ENCODE data around the gene TMEM255B. TPM values are rescaled to one million over a fixed set of nuclear protein-coding genes. Genes with fewer than 3 reads are reported as not detected.

TMEM255B gene
- total RNA-seq, 1 experiment from 2014 or later, result 7.7 TPM

DNA sequence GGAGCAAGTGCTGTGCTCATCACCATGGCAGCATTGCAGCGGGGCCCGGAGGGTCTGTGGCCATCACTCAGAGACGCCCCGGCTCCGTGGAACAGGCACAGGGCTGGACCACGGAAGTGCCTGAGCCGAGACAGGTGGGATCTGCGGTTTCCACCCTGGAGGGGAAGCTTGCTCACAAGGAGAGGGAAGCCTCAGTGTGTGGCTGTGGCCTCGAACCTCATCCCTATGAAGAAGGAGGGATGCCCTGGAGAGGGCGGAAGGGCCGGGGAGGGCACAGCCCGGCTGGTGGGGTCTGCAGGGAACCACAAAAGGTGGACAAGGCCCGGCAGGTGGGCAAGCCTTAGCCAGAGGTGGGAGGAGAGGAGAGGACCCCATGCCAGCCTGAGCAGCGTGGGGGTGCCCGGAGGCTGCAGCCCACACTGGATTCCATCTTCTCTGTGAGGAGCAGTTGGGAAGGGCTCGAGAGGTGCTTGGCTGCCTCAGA is 30.4 kb upstream of the TMEM255B start:
- ATAC-seq (no peak), DNase-seq (ENCODE audit: low read depth, low spot score) (no peak)
- no peaks in the 10 kb centered on the region for H4K20me1 ChIP-seq (ENCODE audit: insufficient read depth)
- no peak overlapping the region for H3K9ac ChIP-seq (ENCODE audit: low read length)
- no peaks in the 10 kb centered on the region for H3K36me3 ChIP-seq (ENCODE audit: control insufficient read depth in 1 of 2, insufficient read depth in 2 of 2, low read length in 2 of 2)
- no peak overlapping the region for H3K4me2 ChIP-seq (ENCODE audit: low read length)
- H2AFZ ChIP-seq (ENCODE audit: low read depth, low read length, poor library complexity, severe bottlenecking), result no peak overlapping the region
- ChIA-PET POLR2A (no interaction called here), RAD21 (ENCODE audit: low non-redundant PET in 1 of 2, low total read pairs in 2 of 2, uncharacterized antibody in 2 of 2, unreplicated experiment in 2 of 2) (no interaction called here), CTCF (no interaction called here)
- no peaks in the 10 kb centered on the region for H3K79me2 ChIP-seq (ENCODE audit: insufficient read depth, low read length)
- peaks cover 2 to 6% of the 10 kb centered on the region in 2 experiments; a peak in 2 of 4 replicates for H3K4me1 ChIP-seq (ENCODE audit: control insufficient read depth in 1 of 2, insufficient read depth in 2 of 2, low read length in 2 of 2)
- TF ChIP-seq, protein P1, sequence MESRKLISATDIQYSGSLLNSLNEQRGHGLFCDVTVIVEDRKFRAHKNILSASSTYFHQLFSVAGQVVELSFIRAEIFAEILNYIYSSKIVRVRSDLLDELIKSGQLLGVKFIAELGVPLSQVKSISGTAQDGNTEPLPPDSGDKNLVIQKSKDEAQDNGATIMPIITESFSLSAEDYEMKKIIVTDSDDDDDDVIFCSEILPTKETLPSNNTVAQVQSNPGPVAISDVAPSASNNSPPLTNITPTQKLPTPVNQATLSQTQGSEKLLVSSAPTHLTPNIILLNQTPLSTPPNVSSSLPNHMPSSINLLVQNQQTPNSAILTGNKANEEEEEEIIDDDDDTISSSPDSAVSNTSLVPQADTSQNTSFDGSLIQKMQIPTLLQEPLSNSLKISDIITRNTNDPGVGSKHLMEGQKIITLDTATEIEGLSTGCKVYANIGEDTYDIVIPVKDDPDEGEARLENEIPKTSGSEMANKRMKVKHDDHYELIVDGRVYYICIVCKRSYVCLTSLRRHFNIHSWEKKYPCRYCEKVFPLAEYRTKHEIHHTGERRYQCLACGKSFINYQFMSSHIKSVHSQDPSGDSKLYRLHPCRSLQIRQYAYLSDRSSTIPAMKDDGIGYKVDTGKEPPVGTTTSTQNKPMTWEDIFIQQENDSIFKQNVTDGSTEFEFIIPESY (IDR thresholded peaks at IDR 0.05; ENCODE audit: extremely low read depth, insufficient replicate concordance, low read length), result no peak
- TF ChIP-seq, protein P2, sequence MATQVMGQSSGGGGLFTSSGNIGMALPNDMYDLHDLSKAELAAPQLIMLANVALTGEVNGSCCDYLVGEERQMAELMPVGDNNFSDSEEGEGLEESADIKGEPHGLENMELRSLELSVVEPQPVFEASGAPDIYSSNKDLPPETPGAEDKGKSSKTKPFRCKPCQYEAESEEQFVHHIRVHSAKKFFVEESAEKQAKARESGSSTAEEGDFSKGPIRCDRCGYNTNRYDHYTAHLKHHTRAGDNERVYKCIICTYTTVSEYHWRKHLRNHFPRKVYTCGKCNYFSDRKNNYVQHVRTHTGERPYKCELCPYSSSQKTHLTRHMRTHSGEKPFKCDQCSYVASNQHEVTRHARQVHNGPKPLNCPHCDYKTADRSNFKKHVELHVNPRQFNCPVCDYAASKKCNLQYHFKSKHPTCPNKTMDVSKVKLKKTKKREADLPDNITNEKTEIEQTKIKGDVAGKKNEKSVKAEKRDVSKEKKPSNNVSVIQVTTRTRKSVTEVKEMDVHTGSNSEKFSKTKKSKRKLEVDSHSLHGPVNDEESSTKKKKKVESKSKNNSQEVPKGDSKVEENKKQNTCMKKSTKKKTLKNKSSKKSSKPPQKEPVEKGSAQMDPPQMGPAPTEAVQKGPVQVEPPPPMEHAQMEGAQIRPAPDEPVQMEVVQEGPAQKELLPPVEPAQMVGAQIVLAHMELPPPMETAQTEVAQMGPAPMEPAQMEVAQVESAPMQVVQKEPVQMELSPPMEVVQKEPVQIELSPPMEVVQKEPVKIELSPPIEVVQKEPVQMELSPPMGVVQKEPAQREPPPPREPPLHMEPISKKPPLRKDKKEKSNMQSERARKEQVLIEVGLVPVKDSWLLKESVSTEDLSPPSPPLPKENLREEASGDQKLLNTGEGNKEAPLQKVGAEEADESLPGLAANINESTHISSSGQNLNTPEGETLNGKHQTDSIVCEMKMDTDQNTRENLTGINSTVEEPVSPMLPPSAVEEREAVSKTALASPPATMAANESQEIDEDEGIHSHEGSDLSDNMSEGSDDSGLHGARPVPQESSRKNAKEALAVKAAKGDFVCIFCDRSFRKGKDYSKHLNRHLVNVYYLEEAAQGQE (IDR thresholded peaks at IDR 0.05; ENCODE audit: low read depth), result no peak
- TF ChIP-seq SIN3A (IDR thresholded peaks at IDR 0.05; ENCODE audit: low read depth), result no peak
- TF ChIP-seq JUND (IDR thresholded peaks at IDR 0.05), result no peak
- no peak for TF ChIP-seq TCF7L2 (IDR thresholded peaks at IDR 0.05; ENCODE audit: borderline replicate concordance, extremely low read depth, insufficient read depth, insufficient read length)
- no peak for TF ChIP-seq RAD21 (IDR thresholded peaks at IDR 0.05; ENCODE audit: low read depth)
- no peak for TF ChIP-seq EZH2 (IDR thresholded peaks at IDR 0.05)
- TF ChIP-seq, protein P3, sequence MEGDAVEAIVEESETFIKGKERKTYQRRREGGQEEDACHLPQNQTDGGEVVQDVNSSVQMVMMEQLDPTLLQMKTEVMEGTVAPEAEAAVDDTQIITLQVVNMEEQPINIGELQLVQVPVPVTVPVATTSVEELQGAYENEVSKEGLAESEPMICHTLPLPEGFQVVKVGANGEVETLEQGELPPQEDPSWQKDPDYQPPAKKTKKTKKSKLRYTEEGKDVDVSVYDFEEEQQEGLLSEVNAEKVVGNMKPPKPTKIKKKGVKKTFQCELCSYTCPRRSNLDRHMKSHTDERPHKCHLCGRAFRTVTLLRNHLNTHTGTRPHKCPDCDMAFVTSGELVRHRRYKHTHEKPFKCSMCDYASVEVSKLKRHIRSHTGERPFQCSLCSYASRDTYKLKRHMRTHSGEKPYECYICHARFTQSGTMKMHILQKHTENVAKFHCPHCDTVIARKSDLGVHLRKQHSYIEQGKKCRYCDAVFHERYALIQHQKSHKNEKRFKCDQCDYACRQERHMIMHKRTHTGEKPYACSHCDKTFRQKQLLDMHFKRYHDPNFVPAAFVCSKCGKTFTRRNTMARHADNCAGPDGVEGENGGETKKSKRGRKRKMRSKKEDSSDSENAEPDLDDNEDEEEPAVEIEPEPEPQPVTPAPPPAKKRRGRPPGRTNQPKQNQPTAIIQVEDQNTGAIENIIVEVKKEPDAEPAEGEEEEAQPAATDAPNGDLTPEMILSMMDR (IDR thresholded peaks at IDR 0.05 in 2 of 3, conservative IDR thresholded peaks at IDR 0.05 in 1 of 3; ENCODE audit: borderline replicate concordance in 1 of 3, insufficient read depth in 1 of 3, low read depth in 2 of 3, low read length in 2 of 3), result no peak
- TF ChIP-seq SRF (IDR thresholded peaks at IDR 0.05; ENCODE audit: low read depth), result no peak
- TF ChIP-seq SP1 (IDR thresholded peaks at IDR 0.05; ENCODE audit: low read depth), result no peak
- TF ChIP-seq ZNF274 (IDR thresholded peaks at IDR 0.05; ENCODE audit: low read depth, low read length), result no peak
- no peak for TF ChIP-seq POLR2AphosphoS5 (IDR thresholded peaks at IDR 0.05; ENCODE audit: low read depth, low read length)
- no peak for TF ChIP-seq CEBPB (IDR thresholded peaks at IDR 0.05; ENCODE audit: low read depth)
- TF ChIP-seq, protein P4, sequence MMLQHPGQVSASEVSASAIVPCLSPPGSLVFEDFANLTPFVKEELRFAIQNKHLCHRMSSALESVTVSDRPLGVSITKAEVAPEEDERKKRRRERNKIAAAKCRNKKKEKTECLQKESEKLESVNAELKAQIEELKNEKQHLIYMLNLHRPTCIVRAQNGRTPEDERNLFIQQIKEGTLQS (IDR thresholded peaks at IDR 0.05), result no peak
- no peak for TF ChIP-seq EGR1 (IDR thresholded peaks at IDR 0.05; ENCODE audit: low read depth)
- no peak for TF ChIP-seq CBX3 (IDR thresholded peaks at IDR 0.05; ENCODE audit: low read depth)
- TF ChIP-seq YY1 (IDR thresholded peaks at IDR 0.05; ENCODE audit: extremely low read depth, insufficient replicate concordance, low read depth, low read length), result no peak
- TF ChIP-seq ELF1 (IDR thresholded peaks at IDR 0.05; ENCODE audit: borderline replicate concordance, low read depth), result no peak
- TF ChIP-seq EZH2phosphoT487 (IDR thresholded peaks at IDR 0.05; ENCODE audit: borderline replicate concordance), result no peak
- peaks cover 0 to 1% of the 10 kb centered on the region in 2 experiments; a peak in 2 of 4 replicates for H3K9me3 ChIP-seq (ENCODE audit: control insufficient read depth in 1 of 2, insufficient read depth in 1 of 2, low read depth in 1 of 2, low read length in 2 of 2)
- no peaks in the 10 kb centered on the region for H3K9me2 ChIP-seq (ENCODE audit: insufficient read depth)
- intact Hi-C loops (cut with micrococcal nuclease), result no loop called here
- no peaks in the 10 kb centered on the region for H3K27me3 ChIP-seq (ENCODE audit: insufficient read depth, low read length)
- no peak overlapping the region for H3K27ac ChIP-seq (ENCODE audit: low read depth, low read length)
- no peak overlapping the region for H3K4me3 ChIP-seq (replicated peaks in 1 of 2; ENCODE audit: low read depth in 1 of 2, low read length in 2 of 2)
- BruUV-seq (replicated peaks), result no TSS peak
